ENCODE measurements around the gene PDE7B.

PDE7B gene

GRCh38 chr6:135832166-135832565 lies 19.3 kb upstream of the PDE7B start:
- H3K36me3 ChIP-seq (ENCODE audit: control insufficient read depth in 2 of 2, insufficient read depth in 1 of 2, low read length in 2 of 2) = no peaks in the 10 kb centered on the region
- no peak overlapping the region for H3K27ac ChIP-seq (ENCODE audit: extremely low read depth, low read depth, low read length)
- no peak overlapping the region for H3K4me3 ChIP-seq (ENCODE audit: low read depth, low read length)
- ChIA-PET CTCF (interaction anchor here (0.8 to 2.2 kb wide), 3 partner anchors 20 to 395 kb away, joined by 3 to 8 read pairs (median 5); no protein-coding TSS in a partner anchor), POLR2A (no interaction called here)
- no peaks in the 10 kb centered on the region for H3K4me1 ChIP-seq (ENCODE audit: control insufficient read depth, insufficient read depth, low read length)
- no peak for TF ChIP-seq ZNF112 (tag by site-specific recombination; IDR thresholded peaks at IDR 0.05)
- no peak for TF ChIP-seq KLF7 (tag by site-specific recombination; IDR thresholded peaks at IDR 0.05; ENCODE audit: borderline replicate concordance)
- TF ChIP-seq ZNF658 (tag by site-specific recombination; IDR thresholded peaks at IDR 0.05) = no peak
- TF ChIP-seq ZSCAN16 (tag by site-specific recombination; IDR thresholded peaks at IDR 0.05) = no peak
- no peak for TF ChIP-seq ZNF585B (tag by site-specific recombination; IDR thresholded peaks at IDR 0.05)
- no peak for TF ChIP-seq SP3 (tag by site-specific recombination; IDR thresholded peaks at IDR 0.05)
- TF ChIP-seq ZNF626 (tag by site-specific recombination; IDR thresholded peaks at IDR 0.05) = no peak
- no peak for TF ChIP-seq ZNF362 (tag by site-specific recombination; IDR thresholded peaks at IDR 0.05)
- TF ChIP-seq ZNF76 (tag by site-specific recombination; IDR thresholded peaks at IDR 0.05; ENCODE audit: borderline replicate concordance, low read depth) = no peak
- TF ChIP-seq ZBTB6 (tag by site-specific recombination; IDR thresholded peaks at IDR 0.05) = no peak
- no peak for TF ChIP-seq BCL11B (tag by site-specific recombination; IDR thresholded peaks at IDR 0.05; ENCODE audit: low read depth)
- no peak for TF ChIP-seq OVOL3 (tag by site-specific recombination; IDR thresholded peaks at IDR 0.05)
- TF ChIP-seq ZNF621 (tag by site-specific recombination; IDR thresholded peaks at IDR 0.05) = no peak
- no peak for TF ChIP-seq ZNF416 (tag by site-specific recombination; IDR thresholded peaks at IDR 0.05)
- no peak for TF ChIP-seq TCF7L2 (IDR thresholded peaks at IDR 0.05; ENCODE audit: borderline replicate concordance, low read depth, low read length)
- no peak for TF ChIP-seq KLF16 (tag by site-specific recombination; IDR thresholded peaks at IDR 0.05)
- no peak for TF ChIP-seq OSR2 (tag by site-specific recombination; IDR thresholded peaks at IDR 0.05)
- no peak for TF ChIP-seq ZBTB7A (tag by site-specific recombination; IDR thresholded peaks at IDR 0.05; ENCODE audit: low read depth)
- TF ChIP-seq EGR2 (tag by site-specific recombination; IDR thresholded peaks at IDR 0.05; ENCODE audit: low read depth) = no peak
- H3K9me3 ChIP-seq (ENCODE audit: control insufficient read depth, insufficient read depth, low read depth, low read length) = no peaks in the 10 kb centered on the region

GRCh38 chr6:135833771-135834170 lies 17.7 kb upstream of the PDE7B start:
- Histone ChIP-seq H3K27ac (ENCODE audit: extremely low read depth, low read depth, low read length) (no peak overlapping the region), H3K4me3 (ENCODE audit: low read depth, low read length) (no peak overlapping the region), H3K4me1 (ENCODE audit: control insufficient read depth, insufficient read depth, low read length) (no peaks in the 10 kb centered on the region), H3K9me3 (ENCODE audit: control insufficient read depth, insufficient read depth, low read depth, low read length) (no peaks in the 10 kb centered on the region), H3K36me3 (ENCODE audit: control insufficient read depth in 2 of 2, insufficient read depth in 1 of 2, low read length in 2 of 2) (no peaks in the 10 kb centered on the region)
- TF ChIP-seq PBX3 (CRISPR knock-in tag; IDR thresholded peaks at IDR 0.05) (no peak), ZBTB10 (tag by site-specific recombination; IDR thresholded peaks at IDR 0.05) (no peak), GLI2 (tag by site-specific recombination; IDR thresholded peaks at IDR 0.05; ENCODE audit: borderline replicate concordance, low read depth) (no peak), RBAK (tag by site-specific recombination; IDR thresholded peaks at IDR 0.05) (no peak), ZNF621 (tag by site-specific recombination; IDR thresholded peaks at IDR 0.05) (no peak), MYNN (tag by site-specific recombination; IDR thresholded peaks at IDR 0.05; ENCODE audit: borderline replicate concordance) (no peak), ZNF677 (tag by site-specific recombination; IDR thresholded peaks at IDR 0.05) (no peak), TCF7L2 (IDR thresholded peaks at IDR 0.05; ENCODE audit: borderline replicate concordance, low read depth, low read length) (no peak), SP7 (tag by site-specific recombination; IDR thresholded peaks at IDR 0.05) (no peak), ZNF324 (tag by site-specific recombination; IDR thresholded peaks at IDR 0.05) (no peak)
- CTCF ChIA-PET = interaction anchor here (0.6 to 2.2 kb wide), 2 partner anchors 56 to 76 kb away, joined by 3 to 8 read pairs; no protein-coding TSS in a partner anchor
- POLR2A ChIA-PET = interaction anchor here (1.1 kb wide), 1 partner anchor 9 kb away, joined by 3 read pairs; no protein-coding TSS in a partner anchor

Measured in HEK293 (cell line).